Nasal cavity respiratory epithelium epithelial cell of viscerocranial mucosa (primary cell): ENCODE data around the gene NPLOC4. TPM values are rescaled to one million over a fixed set of nuclear protein-coding genes. Genes with fewer than 3 reads are reported as not detected.

Source experiments
- total RNA-seq: library from RNA; depleted of rRNA; stranded (reverse); fragments of >200 nt; gene quantifications from 2 replicates; pipeline ENCODE4 v1.2.3, GENCODE V29; 2014

The NPLOC4 gene
- total RNA-seq = 59.5 and 93.4 TPM in 2 replicates

GRCh38 chr17:81636505-81637288 is at the start of gene NPLOC4, which contains the start of gene TSPAN10:
NPLOC4 (minus strand) TSS chr17:81637112; CDS start chr17:81636930, 182 bp downstream.
TSPAN10 (plus strand) TSS chr17:81637196; CDS start chr17:81642413, 5,217 bp downstream.

DNA sequence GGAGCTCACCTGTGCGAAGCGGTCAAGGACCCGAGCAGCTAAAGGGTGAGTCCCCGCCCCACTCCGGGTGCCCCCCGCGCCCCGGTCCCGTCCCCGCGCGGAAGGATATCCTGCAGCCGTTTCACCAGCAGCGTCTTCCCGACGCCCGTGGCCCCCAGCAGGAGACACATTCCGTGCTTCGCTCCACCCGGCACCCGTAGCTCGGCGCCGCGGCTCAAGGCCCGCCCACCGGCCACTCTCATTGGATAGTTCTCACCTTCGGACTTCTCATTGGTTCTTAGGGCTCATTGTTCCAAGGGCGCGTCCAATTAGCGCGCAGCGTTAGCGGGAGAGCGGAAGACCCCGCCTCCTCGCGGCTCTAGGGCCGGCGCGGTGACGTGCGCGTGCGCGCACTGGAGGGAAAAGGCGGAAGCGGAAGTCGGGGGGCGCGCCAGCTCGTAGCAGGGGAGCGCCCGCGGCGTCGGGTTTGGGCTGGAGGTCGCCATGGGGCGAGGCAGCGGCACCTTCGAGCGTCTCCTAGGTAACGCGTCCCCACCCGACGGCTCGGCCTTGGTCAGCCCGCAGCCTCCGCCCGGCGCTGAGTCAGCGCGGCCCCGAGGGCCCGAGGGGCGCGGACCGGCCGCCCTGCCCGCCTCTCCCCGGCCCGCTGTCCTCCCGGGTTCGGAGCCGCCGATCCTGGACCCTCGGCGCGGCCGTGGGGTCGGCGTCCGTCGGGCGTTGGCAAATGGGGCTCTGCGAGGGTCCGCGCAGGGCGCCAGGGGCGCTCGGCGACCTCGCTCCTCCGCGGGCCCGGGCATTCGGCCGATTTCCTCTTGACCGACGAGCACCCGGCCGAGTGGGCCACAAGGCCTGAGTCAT is 46.9 kb upstream of the NPLOC4 start, which contains the start of the genes ARL16 and HGS:
Gene ARL16 (minus strand): TSS at position 214 of the 858 bp plus-strand sequence. CDS start 44 bp downstream, at position 170.
Gene HGS (plus strand): TSS at position 428 of the 858 bp plus-strand sequence. CDS start 56 bp downstream, at position 484.

DNA sequence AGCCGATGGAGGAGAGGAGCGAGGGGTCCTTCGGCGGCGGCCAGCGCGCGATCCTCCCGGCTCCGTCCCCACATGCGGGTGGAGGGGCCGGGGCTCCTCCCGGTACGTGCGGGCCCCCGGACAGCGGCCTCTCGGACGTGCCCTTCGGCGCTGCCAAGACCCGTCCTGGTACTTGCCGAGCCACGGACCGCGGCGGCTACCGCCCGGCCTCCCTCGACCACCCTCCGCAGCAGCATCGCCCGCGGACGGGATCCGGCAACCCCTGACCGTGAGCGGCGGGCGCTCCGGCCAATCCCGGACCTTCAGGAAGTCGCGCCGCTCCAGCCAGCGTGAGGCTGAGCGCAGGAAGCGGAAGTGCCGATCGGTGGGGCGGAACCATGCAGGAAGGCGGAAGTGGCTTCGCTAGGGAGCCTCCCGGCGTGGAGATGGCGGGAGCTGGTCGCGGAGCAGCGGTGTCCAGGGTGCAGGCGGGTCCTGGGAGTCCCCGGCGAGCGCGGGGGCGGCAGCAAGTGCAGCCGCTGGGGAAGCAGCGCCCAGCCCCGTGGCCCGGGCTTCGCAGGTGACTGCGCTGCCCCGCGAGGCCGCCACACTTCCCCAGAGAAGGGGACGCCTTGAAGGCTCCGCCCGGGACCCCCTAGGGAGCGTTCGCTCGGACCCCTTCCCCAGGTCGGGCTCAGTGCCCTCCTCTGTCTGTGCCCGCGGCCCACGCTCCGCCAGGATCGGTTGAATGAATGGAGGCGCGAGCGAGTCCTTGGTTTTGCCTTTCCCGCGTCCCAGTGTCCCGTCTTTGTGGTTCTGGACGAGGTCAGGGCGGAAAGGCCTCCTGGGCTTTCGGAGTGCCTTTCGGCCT is 29.7 kb upstream of the NPLOC4 start, which contains the start of the genes CCDC137 and OXLD1:
Gene CCDC137 (plus strand): TSS at position 396 of the 850 bp plus-strand sequence. CDS start 30 bp downstream, at position 426.
Gene OXLD1 (minus strand): TSS at position 264 of the 850 bp plus-strand sequence. CDS start 28 bp downstream, at position 236.

GRCh38 chr17:81656118-81656743 is 19.3 kb upstream of the NPLOC4 start, which contains the start of gene PDE6G:
PDE6G (minus strand) TSS chr17:81656542; CDS start chr17:81653305, 3,237 bp downstream.

GRCh38 chr17:81552244-81553017 is 84.5 kb downstream of the NPLOC4 start, which contains the start of gene FAAP100:
FAAP100 (minus strand) TSS chr17:81552353; CDS start chr17:81552330, 23 bp downstream.

DNA sequence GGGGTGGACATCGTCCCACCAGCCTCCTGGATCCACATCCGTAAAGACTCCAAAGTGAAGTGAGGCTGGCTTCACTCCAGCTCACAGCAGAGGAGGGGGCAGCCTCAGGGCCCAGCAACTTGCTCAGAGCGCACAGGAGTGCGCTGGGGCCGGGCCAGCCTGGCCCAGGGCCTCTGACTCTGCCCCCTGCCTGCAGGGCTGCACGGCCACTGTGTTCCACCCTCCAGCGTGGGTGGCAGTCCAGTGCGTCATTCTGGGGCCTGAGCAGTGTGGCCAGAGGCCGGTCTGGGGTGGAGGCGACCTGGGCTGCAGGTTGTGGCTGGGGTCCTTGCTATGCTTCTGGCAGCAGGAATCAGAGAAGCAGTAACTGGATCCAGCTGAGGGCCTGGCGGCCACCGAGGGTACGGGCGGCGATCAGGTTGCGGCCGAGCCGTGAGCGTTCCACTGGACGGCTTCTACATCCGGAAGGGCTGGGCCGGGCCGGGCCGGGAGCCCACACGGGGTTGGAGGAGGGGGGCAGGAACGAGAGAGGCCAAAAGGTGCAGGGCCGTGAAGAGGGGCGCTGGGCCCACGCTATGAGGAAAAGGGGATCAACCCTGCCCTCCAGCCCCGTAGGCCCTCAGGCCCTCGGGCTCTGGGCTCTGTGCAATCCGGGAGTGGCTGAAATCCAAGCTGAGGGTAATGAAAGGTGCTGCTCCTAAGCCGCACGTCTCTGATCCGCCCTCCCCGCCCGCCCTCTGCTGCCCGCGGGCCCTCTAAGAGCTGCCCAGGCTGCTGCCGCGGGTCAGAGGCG is 109.1 kb downstream of the NPLOC4 start, which contains the start of gene FSCN2:
Gene FSCN2 (plus strand): TSS at position 787 of the 793 bp plus-strand sequence. CDS start 155 bp downstream, outside the sequence.

GRCh38 chr17:81512562-81513371 is 124.1 kb downstream of the NPLOC4 start, which contains the start of gene ACTG1:
ACTG1 (minus strand) TSS chr17:81512799; CDS start chr17:81512354, 445 bp downstream.

Other genes with a start within 250 kb of the NPLOC4 start
- gene BAHCC1, start 241.7 kb downstream of the NPLOC4 start, total RNA-seq = 0.68 and 7.5 TPM in 2 replicates
- gene ACTG1, start 124.3 kb downstream of the NPLOC4 start, total RNA-seq = 5,054 and 5,058 TPM in 2 replicates
- 0.34 and 0.78 TPM in 2 replicates for gene FSCN2, start 108.7 kb downstream of the NPLOC4 start, total RNA-seq
- 15.4 and 18.1 TPM in 2 replicates for gene FAAP100, start 84.8 kb downstream of the NPLOC4 start, total RNA-seq
- gene TSPAN10, start 84 bp upstream of the NPLOC4 start, total RNA-seq = 0.68 and 3.2 TPM in 2 replicates
- gene PDE6G, start 19.4 kb upstream of the NPLOC4 start, total RNA-seq = 0.21 TPM in 1 of 2 replicates, not detected in the other
- 31.8 and 64.9 TPM in 2 replicates for gene OXLD1, start 29.5 kb upstream of the NPLOC4 start, total RNA-seq
- gene CCDC137, start 29.6 kb upstream of the NPLOC4 start, total RNA-seq = 9.9 and 13.0 TPM in 2 replicates
- gene ARL16, start 46.7 kb upstream of the NPLOC4 start, total RNA-seq = 12.7 and 23.2 TPM in 2 replicates
- 72.5 and 120 TPM in 2 replicates for gene HGS, start 46.9 kb upstream of the NPLOC4 start, total RNA-seq
- 14.0 and 15.7 TPM in 2 replicates for gene MRPL12, start 66.3 kb upstream of the NPLOC4 start, total RNA-seq
- gene SLC25A10, start 75.2 kb upstream of the NPLOC4 start, total RNA-seq = 14.4 and 24.3 TPM in 2 replicates
- 0.07 TPM in 1 of 2 replicates, not detected in the other for gene GCGR, start 167.0 kb upstream of the NPLOC4 start, total RNA-seq
- 23.6 and 23.8 TPM in 2 replicates for gene MCRIP1, start 196.2 kb upstream of the NPLOC4 start, total RNA-seq
- gene PPP1R27, start 197.9 kb upstream of the NPLOC4 start, total RNA-seq = not detected in 2 replicates
- 966 and 1,211 TPM in 2 replicates for gene P4HB, start 223.4 kb upstream of the NPLOC4 start, total RNA-seq
- 67.0 and 138 TPM in 2 replicates for gene ARHGDIA, start 234.2 kb upstream of the NPLOC4 start, total RNA-seq